Dermis blood vessel endothelial cell (primary cell): ENCODE results near the gene CNNM3. TPM values are rescaled to one million over a fixed set of nuclear protein-coding genes. Genes with fewer than 3 reads are reported as not detected.

Experiments
- DNase-seq: peaks from one replicate; pipeline ENCODE4 v3.0.0; 2010
- total RNA-seq: library from RNA; depleted of rRNA; stranded (reverse); fragments of >200 nt; gene quantifications from 2 replicates; pipeline ENCODE4 v1.2.3, GENCODE V29; 2014

The CNNM3 gene
- total RNA-seq, 1 donor from 2014 or later = 14.0 TPM

DNA sequence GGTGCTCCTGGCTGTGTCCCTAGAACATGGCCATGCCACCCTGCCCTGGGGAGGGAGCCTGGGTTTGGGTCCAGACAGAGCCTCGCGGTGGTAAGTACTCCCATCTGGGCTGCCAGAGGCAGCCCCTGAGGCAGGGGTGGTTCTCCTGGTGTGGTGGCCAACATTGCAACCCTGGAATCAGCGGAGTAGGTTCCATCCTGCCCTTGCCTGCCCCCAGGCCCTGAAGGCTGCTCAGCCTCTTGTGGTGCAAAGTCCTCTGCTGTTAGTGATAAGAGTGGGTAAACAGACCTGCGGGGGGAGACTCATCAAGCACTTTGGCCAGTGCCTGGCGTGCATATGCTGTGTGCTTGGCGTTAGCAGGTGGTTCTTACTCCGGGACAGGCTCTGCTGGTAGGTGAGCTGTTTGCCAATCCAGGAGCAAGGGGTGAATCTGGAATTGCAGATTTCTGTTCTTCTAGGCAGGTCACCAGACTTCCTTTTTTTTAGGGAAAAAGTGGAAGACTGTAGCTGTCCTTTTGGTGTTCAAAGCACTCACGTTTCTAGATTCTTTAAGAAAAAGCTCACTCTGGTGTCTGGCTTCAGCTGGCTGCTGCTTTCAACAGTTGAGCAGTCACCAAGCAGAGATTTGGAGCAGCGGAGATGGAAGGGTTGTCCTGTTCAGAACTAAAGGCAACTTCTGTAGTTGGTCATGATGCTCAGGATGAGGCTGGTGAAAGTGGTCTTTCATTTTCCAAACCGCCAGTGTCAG lies 3.2 kb downstream of the CNNM3 start:
- no peak for DNase-seq

- no peak for DNase-seq
These were observed 3.9 kb downstream of the CNNM3 start for GRCh38 chr2:96819876-96820511.

- no peak for DNase-seq
These were observed 5.1 kb downstream of the CNNM3 start for GRCh38 chr2:96821113-96821675.

- DNase-seq = no peak
These were observed 6.7 kb downstream of the CNNM3 start for GRCh38 chr2:96822786-96823185.

DNA sequence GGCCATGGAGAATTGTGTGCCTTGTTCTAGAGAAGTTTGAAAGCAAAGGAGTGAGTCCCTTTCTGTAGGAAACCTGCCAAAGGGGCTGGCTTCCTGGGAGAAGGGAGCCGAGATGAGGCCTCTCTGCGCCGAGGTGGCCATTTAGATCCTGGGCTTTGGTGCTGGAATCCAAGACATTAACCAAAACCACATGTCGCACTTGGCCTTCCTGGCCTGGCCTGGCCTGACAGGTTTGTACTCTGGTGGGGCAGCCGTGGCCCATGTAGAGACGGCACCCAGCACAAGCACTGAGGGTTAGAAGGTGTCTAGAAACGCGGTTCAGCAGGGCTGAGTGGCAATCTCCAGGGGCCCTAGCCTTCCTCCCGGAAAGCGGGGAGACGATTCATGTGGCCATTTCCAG lies 7.1 kb downstream of the CNNM3 start:
- no peak for DNase-seq

DNA sequence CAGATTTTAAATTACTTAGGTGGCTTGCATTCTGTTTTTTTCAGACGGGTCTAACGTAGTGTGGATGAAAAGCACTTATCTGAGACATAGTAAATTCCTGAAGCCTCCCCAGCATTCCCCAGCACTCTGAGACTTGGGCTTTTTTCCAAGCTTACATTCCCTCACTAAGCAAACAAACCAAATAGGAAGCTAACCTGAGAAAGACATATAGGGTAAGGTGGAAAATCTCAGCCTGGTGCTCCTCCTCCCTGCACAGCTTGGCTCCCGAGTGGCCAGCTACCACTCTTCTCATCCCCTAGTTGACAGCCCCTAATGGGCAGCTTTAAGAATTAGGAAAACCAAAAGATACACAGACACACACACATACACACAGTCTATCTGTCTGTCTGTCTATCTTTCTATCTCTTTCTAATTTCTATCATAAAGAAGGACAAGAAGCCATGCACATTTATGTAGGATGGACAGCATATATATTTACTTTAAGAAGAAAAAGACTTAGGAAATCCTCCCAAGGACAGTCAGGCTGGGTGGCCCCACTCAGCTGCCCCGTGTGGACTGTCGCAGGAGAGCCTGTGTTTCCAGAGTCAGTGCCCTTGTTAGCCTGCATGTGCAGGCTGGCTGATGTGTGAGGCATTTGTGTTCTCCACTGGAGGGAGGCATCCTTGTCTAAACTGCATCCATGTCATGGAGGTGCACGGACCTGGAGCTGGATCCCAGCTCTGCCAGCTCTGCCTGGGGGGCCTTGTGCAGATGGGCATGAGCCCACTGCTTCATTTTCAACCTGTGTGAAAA lies 8.2 kb downstream of the CNNM3 start:
- no peak for DNase-seq

DNA sequence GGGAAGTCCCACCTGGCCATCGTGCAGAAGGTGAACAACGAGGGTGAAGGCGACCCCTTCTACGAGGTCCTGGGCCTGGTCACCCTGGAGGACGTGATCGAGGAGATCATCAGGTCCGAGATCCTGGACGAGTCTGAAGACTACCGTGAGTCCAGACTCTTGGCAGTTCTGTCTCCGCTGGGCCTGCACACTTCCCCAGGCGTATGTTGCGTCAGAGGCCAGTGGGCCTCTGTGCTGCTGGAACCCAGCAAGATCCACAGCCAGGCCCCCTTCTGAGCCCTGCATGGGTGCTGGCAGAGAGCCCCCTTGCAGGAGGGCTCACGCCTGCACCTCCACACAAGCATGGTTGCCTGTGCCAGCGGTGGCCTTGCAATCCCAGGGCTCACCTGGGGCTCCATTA lies 9.0 kb downstream of the CNNM3 start:
- no peak for DNase-seq

DNA sequence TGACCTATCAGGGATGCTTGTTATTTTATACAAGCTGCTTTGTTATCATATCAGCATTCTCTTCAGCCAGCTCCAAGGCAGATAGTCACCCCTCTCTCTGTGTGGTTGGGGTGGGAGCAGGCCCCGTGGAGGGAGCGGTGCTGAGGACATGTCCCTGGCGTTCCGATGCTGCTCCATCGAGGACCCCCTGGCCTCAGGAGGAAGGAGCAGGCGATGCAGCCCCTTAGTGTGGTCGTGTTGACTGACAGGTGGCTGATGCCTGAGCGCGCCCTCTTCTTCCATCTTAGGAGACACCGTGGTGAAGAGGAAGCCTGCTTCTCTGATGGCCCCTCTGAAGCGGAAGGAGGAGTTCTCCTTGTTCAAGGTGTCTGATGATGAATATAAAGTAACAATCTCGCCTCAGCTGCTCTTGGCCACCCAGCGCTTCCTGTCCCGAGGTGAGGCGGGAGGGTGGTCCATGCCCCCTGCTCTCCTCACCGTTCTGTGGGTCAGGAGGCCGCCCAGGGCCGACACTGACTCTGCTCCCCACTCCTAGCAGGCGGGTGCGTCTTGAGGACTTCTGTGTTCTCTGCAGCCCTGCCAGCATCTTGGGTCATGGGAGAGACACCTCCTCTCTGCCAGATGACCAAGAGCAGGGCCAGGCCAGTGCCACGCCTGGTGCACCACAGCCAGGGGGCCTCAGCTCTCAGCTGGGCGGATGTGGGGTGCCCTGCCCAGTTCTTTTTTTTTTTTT lies 10.6 kb downstream of the CNNM3 start:
- DNase-seq = no peak

GRCh38 chr2:96828436-96828835 lies 12.4 kb downstream of the CNNM3 start:
- DNase-seq = no peak

- no peak for DNase-seq
These were observed 12.8 kb downstream of the CNNM3 start for GRCh38 chr2:96828874-96829273.

GRCh38 chr2:96830044-96830562 lies 14.0 kb downstream of the CNNM3 start:
- DNase-seq = no peak

GRCh38 chr2:96831679-96832078 lies 15.6 kb downstream of the CNNM3 start:
- DNase-seq = no peak

DNA sequence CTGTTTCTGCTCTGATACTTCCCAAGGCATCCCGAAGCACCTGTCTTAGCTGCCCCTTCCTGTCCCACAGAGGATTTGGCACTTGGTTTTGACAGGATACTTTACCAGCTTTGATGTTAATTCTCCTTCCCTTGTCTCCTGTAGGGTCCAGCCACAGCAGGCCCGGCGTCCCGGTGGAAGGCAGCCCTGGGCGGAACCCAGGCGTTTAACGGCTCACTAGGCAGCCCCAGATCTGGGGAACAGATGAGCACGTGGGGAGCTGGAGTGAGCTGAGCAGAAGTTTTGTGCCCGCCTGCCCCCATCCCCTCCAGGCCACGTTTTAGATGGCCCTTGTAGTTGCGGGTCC lies 16.3 kb downstream of the CNNM3 start:
- no peak for DNase-seq

GRCh38 chr2:96832754-96833507 lies 16.9 kb downstream of the CNNM3 start:
- no peak for DNase-seq

- no peak for DNase-seq
These were observed 19.8 kb downstream of the CNNM3 start for GRCh38 chr2:96835830-96836229.

GRCh38 chr2:96837575-96837974 lies 21.5 kb downstream of the CNNM3 start:
- DNase-seq = no peak

DNA sequence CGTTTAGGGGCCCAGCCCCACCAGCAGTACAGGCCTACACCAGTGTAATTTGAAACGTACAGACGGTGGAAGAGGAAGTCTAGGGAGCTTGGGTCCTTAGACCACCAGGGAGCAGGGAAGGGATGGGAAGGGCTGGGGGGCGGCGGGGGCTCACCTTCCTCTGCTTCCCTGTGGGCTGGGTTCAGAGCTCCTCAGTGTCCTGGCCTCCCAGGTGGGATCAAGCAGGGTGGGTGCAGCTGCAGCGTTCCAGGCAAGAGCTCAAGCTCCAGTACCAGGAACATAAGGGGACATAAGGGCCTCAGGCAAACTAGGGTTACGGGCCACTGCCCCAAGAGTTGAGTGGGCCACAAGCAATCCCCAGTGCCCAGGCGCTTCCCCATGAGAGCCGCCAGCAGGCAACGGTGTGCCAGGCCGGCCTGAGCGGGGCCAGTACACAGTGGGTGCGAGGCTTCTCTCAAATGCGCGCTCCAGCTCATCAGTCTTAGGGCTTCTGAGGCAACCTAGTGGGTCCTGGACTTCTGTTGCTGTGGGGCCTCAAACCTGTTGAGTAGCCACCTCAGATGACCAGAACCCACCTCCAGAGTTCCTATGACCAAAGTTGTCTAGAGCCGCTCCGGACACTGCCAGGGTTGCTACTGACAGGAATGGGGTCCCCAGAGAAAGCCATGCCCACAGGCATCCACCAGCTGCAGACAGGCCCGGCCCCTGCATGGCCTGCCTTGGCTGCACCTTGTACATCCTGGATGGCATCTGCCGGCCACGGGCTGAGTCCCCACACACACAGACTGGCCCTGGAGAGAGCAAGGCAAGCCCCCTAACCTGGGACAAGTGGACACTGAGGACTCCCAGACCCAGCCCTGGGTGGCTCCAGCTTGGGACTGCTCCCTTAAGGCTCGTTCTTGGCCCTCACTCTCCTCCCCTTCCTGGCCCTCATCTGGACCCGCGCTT lies 22.6 kb downstream of the CNNM3 start:
- DNase-seq = no peak

DNA sequence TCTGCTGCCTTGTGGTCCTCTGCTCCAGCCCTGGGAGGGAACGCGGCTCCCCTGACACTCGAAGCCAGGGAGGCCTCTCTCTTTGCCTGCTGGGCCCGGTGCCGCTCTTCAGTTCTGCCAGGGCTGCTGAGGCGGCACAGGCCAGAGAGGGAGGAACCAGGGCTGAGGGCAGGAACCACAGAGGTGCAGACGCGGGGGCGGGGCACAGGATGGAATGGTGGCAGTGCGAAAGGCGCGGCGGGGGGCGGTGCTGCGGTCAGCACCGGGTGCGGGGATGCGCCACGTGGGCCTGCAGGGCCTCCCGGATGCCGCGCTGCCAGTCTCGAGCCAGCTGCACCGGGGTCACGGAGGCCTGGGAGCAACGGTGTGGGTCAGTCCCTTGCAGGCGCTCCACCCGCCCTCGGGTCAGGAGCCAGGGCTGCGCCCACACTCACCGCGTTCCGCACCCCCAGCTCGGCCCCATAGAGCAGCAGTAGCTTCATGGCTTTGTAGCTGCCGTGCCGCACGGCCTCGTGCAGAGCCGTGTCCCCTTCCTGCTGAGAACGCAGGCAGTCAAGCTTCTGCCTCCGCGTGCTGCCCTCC lies 23.3 kb downstream of the CNNM3 start:
- peak; percentile 12 for DNase-seq

- no peak for DNase-seq
These were observed 24.1 kb downstream of the CNNM3 start for GRCh38 chr2:96839875-96840850.
